ENCODE data around the gene POU2F2.

POU2F2 gene

DNA sequence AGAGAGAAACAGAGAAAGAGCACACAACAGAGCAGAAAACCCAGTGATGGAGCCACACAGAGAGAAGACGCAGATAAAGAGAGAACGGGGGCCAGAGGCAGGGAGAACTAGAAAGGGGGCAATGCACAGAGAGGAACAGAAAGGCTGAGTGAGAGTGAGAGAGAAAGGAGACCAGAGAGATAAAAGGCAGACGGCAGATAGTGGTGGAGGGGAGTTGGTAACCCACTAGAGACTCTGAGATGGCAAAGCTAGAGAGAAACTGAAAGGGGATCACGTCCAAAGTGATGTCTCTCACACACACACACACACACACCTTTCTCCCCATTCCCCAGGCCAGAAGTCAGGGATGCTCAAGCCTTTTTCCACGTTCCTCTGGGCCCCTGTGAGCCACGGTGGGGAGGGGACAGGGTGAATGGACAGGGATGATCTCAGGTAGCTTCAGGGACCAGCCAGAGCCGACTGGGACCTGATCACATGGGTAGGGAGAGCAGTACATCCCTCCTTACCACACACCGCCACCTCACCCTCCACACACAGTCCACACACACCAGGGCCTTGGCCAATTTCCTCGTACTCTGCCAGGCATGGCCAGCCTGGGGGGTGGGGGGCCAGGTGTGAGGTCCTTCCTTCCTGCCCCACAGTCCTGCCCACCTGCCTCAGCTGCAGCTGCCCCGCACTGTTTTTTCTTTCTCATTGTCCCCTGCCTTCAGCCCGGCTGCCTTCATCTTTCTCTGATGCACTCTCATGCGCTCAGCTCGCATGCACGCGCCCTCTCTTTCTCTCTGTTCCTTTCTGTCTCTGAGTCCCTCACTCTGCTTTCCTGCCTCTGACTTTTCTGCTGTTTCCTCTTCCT is 22.5 kb upstream of the POU2F2 start:
- no peak for DNase-seq

- no peak for DNase-seq
Observed at GRCh38 chr19:42153672-42154433, 21.6 kb upstream of the POU2F2 start.

DNA sequence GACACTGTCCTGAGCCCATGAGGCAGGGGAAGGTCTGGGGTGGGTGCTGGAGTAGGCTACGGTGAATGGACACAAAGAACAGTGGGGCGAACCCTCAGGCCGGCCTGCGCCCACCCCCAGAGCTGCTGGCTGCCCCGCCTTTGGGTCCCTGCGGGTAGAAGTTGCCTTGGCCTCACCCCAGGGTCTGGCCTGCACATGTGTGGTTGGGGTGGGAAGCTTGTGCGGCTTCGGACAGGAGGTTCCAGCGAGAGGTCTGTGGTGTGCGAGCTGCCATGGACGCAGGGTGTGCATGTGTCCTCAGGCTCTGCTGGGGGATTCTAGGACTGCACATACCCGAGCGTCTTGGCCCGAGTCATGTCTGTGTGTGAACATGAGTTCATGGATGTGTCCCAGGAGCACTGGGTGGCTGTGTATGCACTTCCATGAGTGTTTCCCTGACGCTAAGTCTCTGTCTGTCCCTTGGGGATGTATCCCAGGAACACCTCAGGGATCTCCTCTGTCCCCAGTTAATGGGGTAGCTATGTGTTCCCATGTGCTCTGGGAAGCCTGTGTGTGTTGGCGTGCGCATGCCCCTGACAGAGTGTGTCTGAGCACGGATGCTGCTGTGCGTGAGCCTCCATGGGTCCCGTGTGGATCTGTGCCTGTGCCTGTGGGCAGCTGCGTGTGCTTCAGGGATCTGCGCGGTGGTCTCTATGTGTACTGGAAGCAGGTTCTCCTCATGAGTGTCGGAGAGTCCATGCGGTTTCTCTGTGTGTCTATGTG is 20.8 kb upstream of the POU2F2 start:
- DNase-seq: no peak

DNA sequence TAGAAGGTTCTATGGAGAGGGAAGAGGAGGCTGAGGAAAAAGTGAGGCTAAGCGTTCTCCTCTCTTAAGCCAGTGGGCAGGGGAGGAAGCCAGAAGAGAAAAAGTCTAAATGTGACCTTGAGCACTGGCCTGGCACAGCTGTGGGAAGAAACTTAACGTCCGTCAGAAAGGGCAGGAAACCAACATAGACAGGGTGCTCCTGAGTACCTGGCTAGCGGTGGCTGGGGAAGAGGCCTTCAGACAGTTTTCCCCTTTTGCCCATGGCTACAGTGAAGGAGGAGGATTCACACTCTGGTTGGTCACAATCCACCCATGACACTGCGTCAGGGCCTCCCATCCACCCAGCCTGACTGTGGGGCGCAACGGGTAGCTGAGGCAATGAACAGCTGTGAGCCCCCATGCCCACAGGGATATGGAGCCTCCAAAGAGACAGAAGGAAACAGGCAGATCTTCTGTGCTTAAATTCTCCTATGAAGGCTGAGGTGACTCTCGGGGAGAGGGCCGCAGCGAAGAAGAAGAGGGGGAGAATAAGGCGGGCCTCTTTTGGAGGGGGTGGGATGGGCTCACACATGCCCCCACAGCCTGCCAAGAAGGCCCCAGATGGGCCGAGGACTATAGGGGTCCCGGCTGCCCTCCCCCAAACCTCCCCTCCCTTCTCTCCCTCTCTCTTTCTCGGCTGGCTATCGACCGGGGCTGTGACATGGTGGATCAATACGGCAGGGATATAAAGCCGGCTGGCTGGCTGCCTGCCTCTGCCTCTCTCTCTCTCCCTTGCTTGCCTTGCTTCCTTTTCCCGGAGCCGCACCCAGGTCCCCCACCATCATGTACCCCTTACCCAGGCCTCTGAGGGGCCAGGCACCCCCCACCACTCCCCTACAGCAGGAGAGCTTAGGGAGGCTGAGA is 19.8 kb upstream of the POU2F2 start:
- DNase-seq: no peak

GRCh38 chr19:42150911-42151361 is 18.7 kb upstream of the POU2F2 start:
- DNase-seq: no peak

- DNase-seq: no peak
Observed at GRCh38 chr19:42150364-42150763, 18.1 kb upstream of the POU2F2 start.

GRCh38 chr19:42149447-42150202 is 17.4 kb upstream of the POU2F2 start:
- no peak for DNase-seq

DNA sequence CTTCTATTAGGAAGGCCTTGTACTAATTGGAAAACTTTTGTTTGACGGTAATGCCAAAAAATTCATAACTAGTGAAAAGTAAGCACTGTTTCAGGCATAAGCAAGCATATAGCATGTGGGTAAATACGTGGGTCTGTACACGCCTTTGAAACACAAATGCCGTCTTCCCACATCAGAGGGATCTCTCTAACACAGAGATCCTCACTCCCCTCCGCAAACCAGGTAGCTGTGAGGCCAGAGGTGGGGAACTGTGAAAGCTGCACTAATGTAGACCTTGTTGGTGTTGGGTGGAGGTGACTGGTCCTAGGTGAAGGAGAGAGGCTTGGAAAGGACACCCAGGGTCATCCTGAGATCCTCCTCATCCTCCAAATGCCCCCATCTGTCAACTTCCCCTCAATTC is 16.0 kb upstream of the POU2F2 start:
- no peak for DNase-seq

GRCh38 chr19:42143341-42144234 is 11.3 kb upstream of the POU2F2 start:
- no peak for DNase-seq

GRCh38 chr19:42140125-42140754 is 8.0 kb upstream of the POU2F2 start:
- DNase-seq: no peak

DNA sequence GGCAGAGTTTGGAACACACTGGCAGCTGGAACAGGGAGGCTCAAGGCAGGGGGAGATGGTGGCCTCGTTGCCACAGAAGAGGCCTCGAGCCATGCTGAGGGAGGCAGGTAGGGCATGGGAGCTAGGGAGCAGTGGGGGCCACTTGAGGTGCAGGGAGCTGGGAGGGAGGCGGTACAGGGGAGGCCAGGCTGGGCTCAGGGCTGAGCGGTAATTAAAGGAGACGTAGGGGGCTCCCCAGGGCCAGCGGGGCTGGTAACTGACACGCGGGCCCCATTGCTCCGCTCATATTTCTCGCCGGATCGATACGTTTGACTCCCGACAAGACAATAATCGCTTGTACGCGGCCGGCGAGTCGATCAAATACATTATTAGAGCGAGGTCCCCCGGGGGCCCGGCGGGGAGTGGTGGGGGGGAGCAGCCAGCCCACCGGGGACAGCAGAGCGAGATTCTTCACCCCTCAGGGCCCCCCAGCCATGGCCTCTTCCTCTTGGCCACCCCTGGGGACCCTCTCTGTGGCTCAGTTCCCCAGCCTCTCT is 2.4 kb upstream of the POU2F2 start:
- DNase-seq: no peak

DNA sequence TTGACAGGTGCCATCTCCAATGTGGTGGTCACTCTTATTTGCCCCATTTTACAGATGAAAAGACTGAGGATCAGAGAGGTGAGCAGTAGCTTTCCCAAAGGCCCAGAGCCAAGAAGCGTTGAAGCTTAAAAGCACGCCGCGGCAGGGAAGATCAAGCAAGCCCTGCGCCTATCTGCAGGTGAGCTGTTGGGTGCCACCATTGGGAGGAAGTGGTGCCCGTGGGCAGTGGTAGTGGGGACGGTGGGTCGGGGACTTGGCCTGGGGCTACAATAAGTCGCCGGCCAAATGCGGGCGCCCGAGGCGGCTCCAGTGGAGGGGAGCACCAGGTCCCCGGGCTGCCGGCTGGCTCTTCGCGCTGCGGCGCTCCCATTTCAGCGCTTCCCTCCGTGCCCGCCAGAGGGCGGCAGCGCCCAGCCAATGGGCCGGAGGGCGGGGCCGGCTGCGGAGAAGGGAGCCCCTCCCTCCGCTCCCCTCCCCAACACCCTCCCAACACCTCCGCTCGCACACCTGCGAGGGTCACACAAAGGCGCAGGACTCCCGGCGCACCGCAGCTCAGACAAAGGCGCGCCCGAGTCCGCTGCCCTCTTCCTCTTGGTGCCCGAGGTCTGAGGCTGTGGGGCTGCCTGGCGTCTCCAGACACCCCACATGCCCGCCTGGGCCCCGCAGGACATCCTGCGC is 744 bp upstream of the POU2F2 start:
- DNase-seq: peak; percentile 61 to 83

- DNase-seq: no peak
Observed at GRCh38 chr19:42131149-42132029, 857 bp downstream of the POU2F2 start.

DNA sequence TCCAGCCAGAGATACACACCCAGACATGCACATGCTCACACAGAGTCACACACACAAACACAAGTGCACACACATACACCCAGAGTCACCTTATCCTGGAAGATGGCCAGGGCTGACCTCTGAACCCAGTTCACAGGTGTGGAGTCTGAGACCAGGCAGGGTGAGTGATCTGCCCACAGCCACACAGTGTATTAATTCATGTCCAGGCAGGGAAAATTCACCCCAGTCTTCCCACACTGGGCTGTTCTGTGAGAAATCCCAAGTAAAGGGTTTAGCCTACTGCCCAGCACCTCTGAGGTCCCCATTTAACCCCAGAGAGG is 2.0 kb downstream of the POU2F2 start:
- no peak for DNase-seq

DNA sequence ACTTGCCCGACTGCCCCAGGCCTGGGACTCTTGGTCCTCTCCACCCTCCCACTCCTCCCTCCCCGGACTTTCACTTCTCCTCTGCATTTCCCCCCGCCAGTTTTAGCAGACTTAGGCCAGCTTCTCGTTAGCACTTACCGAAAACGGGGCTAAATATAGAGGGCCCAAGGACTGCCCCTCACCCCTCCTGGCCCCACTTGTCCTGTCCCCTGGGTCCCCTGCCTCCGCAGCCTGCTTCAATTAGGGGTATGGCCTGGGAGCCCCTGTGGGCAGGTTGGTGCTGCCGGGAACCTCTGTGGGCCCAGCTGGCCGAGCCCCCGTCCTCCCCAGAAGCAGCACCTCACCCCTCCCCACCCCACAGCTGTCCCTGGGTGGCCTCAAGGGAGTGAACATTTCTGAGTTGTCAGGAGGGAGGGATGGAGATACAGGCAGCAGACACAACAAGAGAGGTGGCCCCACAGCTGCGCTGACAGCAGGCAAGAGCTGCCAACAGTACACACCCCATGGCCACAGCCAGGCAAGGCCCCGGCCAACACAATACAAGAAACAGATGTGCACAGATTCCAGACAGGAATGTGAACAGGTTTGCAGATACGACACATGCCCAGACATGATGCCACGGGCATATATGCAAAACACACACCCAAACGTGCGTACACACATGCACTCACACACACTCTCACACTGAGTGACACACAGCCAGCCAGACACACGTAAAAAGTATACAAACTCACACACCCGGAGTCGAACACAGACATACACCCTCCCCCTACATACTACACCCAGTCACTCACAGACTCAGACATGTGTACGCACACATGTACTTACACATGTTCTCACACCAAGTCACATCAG is 2.6 kb downstream of the POU2F2 start:
- DNase-seq: no peak

GRCh38 chr19:42126574-42126973 is 5.7 kb downstream of the POU2F2 start:
- no peak for DNase-seq

DNA sequence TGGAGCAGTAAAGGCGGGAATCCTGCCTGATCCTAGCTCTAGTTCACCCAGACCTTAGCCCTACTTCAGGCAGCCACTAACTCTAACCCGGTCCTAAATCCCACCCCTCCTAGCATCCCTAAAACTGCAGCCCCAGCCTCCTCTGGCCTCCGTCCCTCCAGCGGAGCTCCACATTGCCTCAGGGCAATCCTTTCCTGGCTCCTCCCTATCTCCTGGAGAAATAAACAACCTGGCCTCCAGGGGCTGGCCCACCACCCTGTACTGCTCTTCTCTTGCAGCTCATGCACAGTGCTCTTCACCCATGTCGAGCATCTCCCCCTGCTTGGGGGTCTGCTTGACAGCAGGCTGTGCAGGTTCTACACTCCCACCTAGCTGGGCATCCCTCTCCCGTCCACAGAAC is 6.7 kb downstream of the POU2F2 start:
- DNase-seq: no peak

Data from NCI-H1930 (cell line).